Esophagus muscularis mucosa (tissue), 4 donors: ENCODE results near the gene RWDD2A.
"Not testable (repeated sequence)": the region's sequence is repeated elsewhere in the genome, so short reads cannot be mapped to it uniquely, and the experiment has no call there.

ENCODE experiments used
- CTCF ChIP-seq, 3 experiments: fragments of 200-600 bp in 2 of 3; fragments of 450-650 bp in 1 of 3; sonication (generic) in 2 of 3; IDR thresholded peaks; one replicate each; pipeline ENCODE4 v1.5.1; 2017 to 2019; ENCODE audit warnings: antibody characterized with exemption in 3 of 3, mild to moderate bottlenecking in 2 of 3, moderate library complexity in 1 of 3
- EP300 ChIP-seq: sonication (generic); formaldehyde crosslinking; IDR thresholded peaks from one replicate; pipeline ENCODE4 v1.6.1; 2017; ENCODE audit warnings: antibody characterized with exemption
- POLR2AphosphoS5 ChIP-seq, 2 donors: sonication (generic); formaldehyde crosslinking; IDR thresholded peaks; one replicate each; pipeline ENCODE4 v1.6.1; 2017; ENCODE audit warnings: antibody characterized with exemption in 2 of 2

DNA sequence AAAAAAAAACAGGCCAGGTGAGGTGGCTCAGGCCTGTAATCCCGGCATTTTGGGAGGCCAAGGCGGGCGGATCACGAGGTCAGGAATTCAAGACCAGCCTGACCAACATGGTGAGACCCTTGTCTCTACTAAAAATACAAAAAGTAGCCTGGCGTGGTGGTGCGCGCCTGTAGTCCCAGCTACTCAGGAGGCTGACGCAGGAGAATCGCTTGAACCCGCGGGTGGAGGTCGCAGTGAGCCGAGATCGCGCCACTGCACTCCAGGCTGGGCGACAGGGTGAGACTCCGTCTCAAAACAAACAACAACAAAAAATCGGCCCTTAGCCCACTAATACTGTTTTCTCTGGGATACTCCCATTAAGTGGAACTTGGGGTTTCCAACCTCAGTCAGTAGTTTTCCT lies 1.2 kb upstream of the RWDD2A start:
- not testable (repeated sequence) for TF ChIP-seq CTCF (IDR thresholded peaks at IDR 0.05); POLR2AphosphoS5 (IDR thresholded peaks at IDR 0.05); EP300
